Activated CD8-positive, alpha-beta memory T cell treated with anti-CD3 and anti-CD28 coated beads for 4 hours (primary cell): ENCODE data around the gene STX7.

Source experiments
- DNase-seq, 2 donors: peaks; one replicate each; pipeline ENCODE4 v3.0.0-alpha.2; 2020; ENCODE audit warnings: low read depth in 2 of 2

The STX7 gene

GRCh38 chr6:132412656-132413498, 100.0 kb downstream of the STX7 start:
- DNase-seq, result no peak

GRCh38 chr6:132411296-132411695, 101.6 kb downstream of the STX7 start:
- DNase-seq, result no peak

GRCh38 chr6:132410830-132411229, 102.1 kb downstream of the STX7 start:
- DNase-seq, result no peak

GRCh38 chr6:132405143-132405915, 107.6 kb downstream of the STX7 start:
- DNase-seq, result no peak

DNA sequence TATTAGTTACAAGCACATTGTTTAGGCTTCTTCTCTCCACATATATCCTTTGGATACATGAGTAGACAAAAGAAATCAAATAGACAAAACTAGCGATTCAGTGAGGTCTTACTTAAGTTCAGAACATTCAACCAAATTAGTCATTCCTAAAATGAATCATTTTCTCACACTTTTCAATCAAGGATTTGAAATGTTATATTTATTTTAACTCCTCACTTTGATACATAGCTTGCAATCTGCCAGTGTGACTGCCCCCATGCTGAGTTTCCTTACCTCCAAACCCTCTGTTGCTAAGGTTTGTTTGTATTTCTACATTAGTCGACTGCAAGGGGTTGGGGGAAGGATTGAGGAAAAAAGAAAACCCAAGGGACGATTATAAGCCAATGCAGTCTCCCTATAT, 108.2 kb downstream of the STX7 start:
- no peak for DNase-seq

GRCh38 chr6:132404330-132404729, 108.6 kb downstream of the STX7 start:
- no peak for DNase-seq

DNA sequence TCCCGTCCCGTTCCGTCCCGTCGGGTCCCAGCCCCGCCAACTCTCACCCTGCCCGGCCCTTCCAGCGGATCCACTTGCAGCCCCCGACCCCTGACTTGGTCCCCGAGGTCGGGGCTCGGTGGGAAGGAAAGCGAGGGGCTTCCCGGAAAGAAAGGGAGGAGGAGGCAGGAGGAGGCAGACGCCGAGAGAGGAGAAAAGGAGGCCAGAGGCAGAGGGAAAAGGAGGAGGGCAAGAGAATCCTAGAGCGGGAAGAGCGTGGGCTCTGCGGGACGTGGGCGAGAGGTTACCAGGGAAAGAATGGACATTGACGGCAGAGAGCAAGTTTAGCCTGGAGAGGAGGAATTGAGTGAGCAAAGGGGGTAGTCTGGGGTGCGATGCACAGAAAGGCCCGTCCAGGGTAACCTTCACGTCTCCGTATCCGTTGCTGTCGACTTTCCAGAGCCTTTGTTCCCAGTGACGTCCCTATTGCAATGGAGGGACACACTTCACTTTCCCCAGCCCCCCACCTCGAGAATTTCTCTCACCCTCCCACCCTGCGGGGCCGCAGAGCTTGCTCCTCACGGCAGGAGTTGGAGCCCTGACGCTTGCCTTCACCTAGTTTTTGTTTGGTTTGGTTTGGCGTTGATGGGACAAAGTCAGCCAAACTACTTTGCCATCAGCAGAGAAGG, 111.2 kb downstream of the STX7 start:
- DNase-seq, result no peak

DNA sequence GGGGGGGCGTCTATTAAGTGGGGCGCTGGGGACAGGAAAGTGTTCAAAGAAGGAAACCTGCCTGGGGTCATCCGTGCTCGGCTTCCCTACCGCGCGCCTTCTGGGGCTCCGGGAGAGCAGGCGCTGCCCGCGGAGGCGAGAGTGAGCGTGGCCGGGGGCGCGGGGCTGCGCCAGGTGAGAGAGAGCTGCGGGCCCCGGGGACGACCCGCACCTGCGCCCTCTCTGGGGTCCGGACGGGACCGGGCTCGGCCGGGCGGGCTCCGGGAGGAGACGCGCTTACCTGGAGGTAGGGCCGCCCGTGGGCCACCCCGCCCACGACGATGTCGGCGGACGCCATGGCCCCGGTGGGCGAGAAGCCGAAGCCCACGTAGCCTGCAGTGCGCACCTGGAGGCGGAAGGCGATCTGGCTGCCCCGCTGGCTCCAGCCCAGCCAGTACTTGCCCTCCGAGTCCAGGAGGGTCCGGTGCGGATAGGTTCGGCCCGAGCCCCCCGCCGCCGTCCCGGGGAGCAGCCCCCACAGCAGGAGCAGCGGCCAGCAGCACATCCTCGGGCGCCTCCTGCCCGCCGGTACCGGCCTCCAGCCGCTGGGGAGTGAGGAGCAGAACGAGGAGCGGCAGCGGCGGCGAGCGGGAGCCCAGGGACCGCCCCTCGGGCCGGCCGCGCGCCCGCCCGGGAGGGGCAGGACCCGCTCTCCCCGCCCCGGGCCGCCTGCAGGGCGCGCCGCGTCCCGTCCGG, 111.9 kb downstream of the STX7 start, which contains the start of gene MOXD1:
Gene MOXD1 (minus strand): TSS at position 593 of the 735 bp plus-strand sequence. CDS start 49 bp downstream, at position 544.
- DNase-seq, result no peak

- no peak for DNase-seq
These were observed 112.4 kb downstream of the STX7 start for GRCh38 chr6:132400555-132400882.

DNA sequence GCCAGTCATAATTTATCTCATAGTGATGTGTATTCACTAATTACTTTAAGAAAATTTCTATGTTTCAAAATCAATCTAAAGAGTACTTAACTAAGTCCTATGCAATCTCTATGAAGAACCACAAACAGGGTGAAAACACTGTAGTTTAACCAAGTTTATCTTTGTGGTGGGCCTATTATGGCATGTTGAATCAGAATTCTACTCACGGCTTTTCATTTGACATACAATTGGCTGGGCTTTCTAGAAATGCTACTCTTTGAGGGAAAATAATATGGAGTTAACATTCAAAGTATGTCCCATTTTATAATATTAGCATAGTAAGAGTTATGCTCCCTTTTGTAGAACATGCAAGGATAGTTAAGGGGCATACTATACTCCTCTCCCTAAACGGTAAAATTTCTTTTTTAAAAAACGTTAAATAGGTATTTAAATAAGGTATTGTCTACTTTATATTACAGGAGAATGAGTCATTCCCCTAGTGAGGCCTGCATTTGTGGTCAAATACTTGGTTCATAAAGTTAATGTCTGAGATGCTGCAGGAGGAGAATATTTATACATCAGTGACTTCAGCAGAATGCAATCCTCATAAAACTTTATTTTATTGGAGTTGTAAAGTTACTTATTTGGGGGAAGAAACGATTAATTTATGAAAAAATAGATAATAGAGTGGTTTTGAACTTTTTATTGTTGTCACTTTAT, 113.4 kb downstream of the STX7 start:
- no peak for DNase-seq
